A673 (cell line): ENCODE results near the gene TMEM62.

Source experiments
- EZH2 ChIP-seq: fragments of 200-600 bp; sonication (generic); IDR thresholded peaks from 2 replicates; pipeline ENCODE4 v1.6.1; 2017; ENCODE audit warnings: borderline replicate concordance, low read depth, mild to moderate bottlenecking, mixed read lengths, antibody characterized with exemption, low read length; ENCODE audit not compliant: poor library complexity, severe bottlenecking
- TF ChIP-seq, protein P1 (sequence below): fragments of 300-800, 200-600 bp; sonication (generic); conservative IDR thresholded peaks from 2 replicates; pipeline ENCODE4 v1.5.1; 2017; ENCODE audit warnings: low read depth, mild to moderate bottlenecking, antibody characterized with exemption, low read length, moderate library complexity, mixed read lengths

DNA sequence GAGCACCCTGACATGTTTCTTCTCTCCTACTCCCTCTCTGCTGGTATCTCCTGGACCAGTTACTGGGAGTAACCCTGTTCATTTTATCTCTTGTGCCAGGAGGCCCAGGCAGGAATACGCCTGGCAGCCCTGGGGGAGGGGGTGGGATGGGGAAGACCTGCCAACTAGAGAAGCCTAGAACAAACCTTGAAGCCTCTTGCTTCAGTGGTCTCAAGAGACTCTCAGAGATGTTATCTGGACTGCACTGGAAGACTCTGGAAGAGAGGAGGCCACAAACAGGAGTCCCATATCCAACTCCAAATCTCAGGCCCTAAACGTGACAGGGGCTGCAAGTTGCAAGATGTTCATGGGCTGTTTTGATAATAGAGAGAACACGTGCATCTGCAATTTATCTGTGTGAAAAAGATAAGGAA lies 87.6 kb downstream of the TMEM62 start, which contains the start of gene EPB42:
- TF ChIP-seq, protein P1, sequence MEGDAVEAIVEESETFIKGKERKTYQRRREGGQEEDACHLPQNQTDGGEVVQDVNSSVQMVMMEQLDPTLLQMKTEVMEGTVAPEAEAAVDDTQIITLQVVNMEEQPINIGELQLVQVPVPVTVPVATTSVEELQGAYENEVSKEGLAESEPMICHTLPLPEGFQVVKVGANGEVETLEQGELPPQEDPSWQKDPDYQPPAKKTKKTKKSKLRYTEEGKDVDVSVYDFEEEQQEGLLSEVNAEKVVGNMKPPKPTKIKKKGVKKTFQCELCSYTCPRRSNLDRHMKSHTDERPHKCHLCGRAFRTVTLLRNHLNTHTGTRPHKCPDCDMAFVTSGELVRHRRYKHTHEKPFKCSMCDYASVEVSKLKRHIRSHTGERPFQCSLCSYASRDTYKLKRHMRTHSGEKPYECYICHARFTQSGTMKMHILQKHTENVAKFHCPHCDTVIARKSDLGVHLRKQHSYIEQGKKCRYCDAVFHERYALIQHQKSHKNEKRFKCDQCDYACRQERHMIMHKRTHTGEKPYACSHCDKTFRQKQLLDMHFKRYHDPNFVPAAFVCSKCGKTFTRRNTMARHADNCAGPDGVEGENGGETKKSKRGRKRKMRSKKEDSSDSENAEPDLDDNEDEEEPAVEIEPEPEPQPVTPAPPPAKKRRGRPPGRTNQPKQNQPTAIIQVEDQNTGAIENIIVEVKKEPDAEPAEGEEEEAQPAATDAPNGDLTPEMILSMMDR = no peak
- TF ChIP-seq EZH2 = no peak
